ENCODE data around the gene PAX8.

GRCh38 chr2:113305146-113305545 lies 26.4 kb upstream of the PAX8 start:
- no peak for TF ChIP-seq ZFP30 (CRISPR knock-in tag; IDR thresholded peaks at IDR 0.05)
- no peak for TF ChIP-seq POU6F1 (CRISPR knock-in tag; IDR thresholded peaks at IDR 0.05; ENCODE audit: borderline replicate concordance, low read depth)
- no peak for TF ChIP-seq TCF4 (CRISPR knock-in tag; IDR thresholded peaks at IDR 0.05; ENCODE audit: borderline replicate concordance)
- TF ChIP-seq BACH2 (CRISPR knock-in tag; IDR thresholded peaks at IDR 0.05; ENCODE audit: borderline replicate concordance) = no peak
- no peak for TF ChIP-seq CREB5 (CRISPR knock-in tag; IDR thresholded peaks at IDR 0.05; ENCODE audit: low read depth)
- TF ChIP-seq ZNF8 (CRISPR knock-in tag; IDR thresholded peaks at IDR 0.05) = no peak
- no peak for TF ChIP-seq ESRRG (CRISPR knock-in tag; IDR thresholded peaks at IDR 0.05)
- no peak for TF ChIP-seq PATZ1 (CRISPR knock-in tag; IDR thresholded peaks at IDR 0.05; ENCODE audit: borderline replicate concordance)
- no peak for TF ChIP-seq GLIS3 (CRISPR knock-in tag; IDR thresholded peaks at IDR 0.05)
